GM18951 (cell line): ENCODE data around the gene MCF2L2.
"Not testable (repeated sequence)": the region's sequence is repeated elsewhere in the genome, so short reads cannot be mapped to it uniquely, and the experiment has no call there.

ENCODE experiments used
- POLR2A ChIP-seq: IDR thresholded peaks from 4 replicates; pipeline ENCODE4 v1.6.1; 2011; ENCODE audit warnings: mild to moderate bottlenecking; ENCODE audit not compliant: insufficient read length, insufficient read depth; ENCODE audit errors: extremely low read depth
- in situ Hi-C: fragments of 300-500 bp; cut with MboI; formaldehyde crosslinking; loops from one replicate; pipeline ENCODE4 v1.12.0; 2022; ENCODE audit warnings: low sequenced_read_pairs, mixed read lengths, inconsistent platforms; ENCODE audit not compliant: unreplicated experiment

MCF2L2 gene

DNA sequence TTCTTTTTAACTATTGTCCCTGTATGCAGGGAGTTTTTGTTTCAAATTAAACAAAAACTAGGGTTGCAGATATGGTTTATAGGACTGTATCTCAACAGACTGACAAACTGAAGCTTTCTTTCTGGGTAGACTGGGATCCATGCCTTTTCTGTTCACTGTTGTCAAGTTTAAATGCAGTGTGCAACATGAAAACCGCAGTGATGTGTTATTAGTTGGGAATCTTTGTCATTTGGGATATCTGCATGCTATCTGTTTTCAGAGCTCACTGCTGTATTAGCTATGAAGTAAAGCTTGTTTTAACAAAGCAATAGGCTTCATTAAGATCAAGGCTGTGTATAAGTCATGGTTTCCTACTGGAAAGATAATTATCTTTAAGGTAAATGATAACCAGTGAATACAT, 21.4 kb upstream of the MCF2L2 start:
- in situ Hi-C loops, result no loop called here
- no peak for TF ChIP-seq POLR2A

DNA sequence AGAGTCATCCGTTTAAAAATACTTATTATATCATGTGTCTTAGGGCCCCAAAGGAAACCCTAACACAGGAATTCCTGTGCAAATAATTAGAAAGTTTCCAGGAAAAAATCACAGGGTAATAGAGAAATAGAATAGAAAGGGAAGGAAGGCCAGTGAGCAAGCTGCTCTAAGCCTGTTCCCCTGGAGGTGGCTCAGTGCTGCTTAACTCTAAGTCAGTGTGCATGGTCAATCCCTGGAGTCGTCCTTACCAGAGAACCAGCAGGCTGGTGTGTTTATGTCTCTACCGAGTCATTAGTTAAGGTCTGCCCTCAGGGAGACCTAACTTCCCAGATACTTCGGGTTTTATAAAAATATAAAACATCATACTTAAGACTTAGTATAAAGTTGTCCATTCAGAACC, 21.0 kb upstream of the MCF2L2 start:
- no peak for TF ChIP-seq POLR2A
- in situ Hi-C loops, result no loop called here

DNA sequence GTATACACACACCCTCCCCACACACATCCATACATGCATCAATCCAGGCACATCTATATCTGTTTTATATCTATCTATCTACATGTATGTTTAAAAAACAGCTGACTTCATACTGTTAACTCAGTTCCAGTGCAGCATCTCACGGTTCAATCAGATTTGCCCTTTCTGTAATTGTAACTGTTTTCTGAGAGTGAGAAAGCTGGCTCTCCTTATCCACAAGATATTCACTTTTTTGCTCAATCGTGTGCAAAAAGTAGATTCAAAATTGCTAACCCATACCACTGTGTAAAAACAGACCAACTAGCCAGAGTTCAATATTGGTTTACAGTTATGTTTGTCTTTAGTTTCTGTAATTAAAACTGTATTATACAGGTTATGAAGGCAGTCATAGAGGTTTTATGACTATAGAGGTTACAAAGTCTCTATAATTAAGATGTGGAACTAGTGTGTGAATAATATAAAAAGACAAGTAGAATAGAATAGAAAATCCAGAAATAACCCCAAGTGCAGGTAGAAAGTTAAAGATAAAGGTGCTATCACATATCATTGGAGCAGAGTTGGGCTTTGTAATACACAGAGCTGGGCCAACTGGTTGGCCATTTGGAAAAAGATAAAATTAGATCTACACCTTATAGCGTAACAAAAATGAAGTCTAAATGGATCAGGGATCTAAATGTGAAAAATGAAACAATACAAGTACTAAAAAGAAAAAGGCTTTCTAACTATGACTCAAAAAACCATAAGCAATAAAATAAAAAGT, 20.1 kb upstream of the MCF2L2 start:
- TF ChIP-seq POLR2A, result no peak
- in situ Hi-C loops, result no loop called here

DNA sequence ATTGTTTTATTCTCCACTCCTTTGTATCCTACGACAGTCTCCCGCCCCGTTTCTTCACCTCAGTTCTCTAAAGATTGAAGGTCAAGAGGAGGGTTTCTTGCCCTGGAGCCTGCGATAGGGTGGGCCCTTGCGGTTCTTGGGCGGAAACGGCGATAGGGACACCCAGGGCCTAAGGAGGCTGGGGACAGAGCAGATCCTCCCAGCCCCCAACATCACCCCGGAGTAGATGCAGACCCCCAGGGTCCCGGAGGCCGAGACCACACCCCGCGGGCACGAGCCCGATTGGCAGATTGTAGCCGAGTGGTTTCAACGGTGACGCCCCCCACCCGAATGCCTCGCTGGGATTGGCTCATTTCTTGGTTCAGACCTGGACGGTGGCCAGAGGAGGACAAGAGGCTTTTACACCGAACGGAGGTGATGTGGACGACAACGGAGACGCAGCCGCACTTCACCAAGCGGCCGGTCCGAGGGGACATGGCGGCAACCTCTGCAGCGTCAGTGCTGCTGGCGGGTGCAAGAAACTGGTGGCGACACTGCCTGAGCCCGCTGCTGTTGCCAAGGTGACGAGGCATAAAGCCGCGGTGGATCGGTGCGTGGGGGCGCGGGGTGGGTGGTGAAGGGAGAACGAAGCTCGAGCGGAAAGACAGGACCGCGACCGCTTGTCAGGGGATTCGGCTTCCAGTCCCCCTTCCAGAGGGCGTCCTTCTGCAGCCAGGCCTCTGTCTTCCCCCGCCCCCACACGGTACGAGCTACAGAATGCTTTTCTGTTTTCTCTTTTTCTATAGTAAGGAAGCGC, 19.0 kb upstream of the MCF2L2 start:
- TF ChIP-seq POLR2A, result no peak
- in situ Hi-C loops, result no loop called here

DNA sequence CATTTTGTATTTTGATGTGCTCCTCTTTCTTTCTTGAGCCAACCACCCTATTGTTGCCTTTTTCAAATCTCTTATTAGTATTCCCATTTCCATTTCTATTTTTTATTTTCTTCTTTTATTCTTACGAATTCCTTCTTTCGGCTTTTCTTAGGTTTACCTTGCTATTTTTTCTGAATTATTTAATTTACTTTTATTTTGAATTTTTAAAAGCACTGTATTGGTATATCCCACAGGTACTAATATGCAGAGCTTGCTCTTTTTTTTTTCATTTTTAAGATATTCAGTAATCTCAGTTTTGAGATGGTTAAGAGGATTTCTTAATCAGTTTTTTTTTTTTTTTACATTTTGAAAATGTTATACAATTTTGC, 18.4 kb upstream of the MCF2L2 start:
- no peak for TF ChIP-seq POLR2A
- in situ Hi-C loops, result no loop called here

DNA sequence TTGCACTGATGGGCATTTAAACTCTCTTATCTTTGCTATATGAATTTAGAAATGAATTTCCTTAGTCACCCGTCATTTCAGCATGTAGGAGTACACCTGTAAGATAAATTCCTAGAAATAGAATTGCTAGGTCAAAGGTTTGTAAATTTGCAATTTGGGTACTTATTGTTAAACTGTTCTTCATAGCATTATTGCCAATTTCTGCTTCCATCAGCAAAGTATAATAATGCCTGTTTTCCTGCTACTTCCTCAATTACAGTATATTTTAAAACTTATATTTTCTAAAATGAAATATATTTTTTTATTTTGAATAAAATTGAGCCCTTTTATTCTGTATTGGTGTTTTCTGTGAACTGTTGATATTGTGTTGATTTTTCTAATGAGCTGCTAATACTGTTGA, 16.3 kb upstream of the MCF2L2 start:
- TF ChIP-seq POLR2A, result no peak
- in situ Hi-C loops, result no loop called here

DNA sequence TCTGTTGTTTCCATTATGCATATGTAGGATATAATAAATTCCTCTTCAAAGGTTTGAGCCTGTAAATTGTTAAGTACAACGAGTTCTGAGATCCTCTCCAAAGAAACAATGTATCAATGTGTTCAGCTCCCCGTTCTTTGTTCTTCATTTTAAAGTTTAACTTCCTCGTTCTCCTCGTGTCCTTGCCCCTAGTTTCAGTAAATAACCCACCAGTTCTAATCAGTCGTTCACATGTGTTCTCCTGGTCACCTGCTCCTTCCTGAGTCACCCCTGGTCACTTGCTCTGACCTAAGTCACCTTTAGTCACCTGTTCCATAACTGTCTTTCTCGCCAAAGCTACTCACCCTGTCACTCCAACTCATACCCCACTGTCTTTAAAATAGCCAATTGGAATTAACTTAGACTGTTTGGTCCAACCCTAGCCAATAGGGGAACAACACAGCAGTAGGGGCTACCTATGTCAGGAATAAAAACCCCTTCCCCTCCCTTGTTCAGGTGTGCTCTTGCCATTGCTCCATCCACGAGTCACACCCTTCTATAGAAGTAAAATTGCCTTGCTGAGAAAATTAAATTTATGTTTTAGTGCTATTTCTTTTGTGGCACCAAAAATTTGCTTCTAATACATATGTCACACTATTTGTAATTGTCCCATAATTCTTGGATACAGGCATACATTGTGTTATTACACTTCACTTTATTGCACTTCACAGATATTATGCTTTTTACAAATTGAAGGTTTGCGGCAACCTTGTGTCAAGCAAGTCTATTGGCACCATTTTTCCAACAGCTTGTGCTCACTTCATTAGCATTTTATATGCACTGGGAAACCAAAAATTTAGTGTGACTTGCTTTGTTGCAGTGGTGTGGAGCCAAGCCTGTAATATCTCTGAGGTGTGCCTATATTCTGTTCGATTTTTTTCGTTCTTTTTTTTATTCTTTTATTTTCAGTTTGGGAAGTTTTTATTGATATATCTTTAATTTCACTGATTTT, 15.3 kb upstream of the MCF2L2 start:
- in situ Hi-C loops, result no loop called here
- no peak for TF ChIP-seq POLR2A

DNA sequence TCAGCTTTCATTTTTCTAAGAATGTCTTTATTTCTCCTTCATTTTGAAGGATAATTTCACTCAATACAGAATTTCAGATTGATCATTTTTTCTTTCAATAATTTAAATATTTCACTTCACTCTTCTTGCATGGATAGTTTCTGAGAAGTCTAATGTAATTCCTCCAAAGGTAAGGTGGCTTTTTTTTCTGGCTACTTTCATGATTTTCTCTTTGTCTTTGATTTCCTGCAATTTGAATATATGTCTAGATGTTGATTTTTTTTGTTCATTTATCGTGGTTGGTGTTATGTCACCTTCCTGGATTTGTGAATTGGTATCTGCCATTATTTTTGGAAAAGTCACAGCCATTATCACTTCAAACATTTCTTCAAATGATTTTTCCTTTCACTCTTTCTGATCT, 14.6 kb upstream of the MCF2L2 start:
- in situ Hi-C loops, result no loop called here
- TF ChIP-seq POLR2A, result no peak

DNA sequence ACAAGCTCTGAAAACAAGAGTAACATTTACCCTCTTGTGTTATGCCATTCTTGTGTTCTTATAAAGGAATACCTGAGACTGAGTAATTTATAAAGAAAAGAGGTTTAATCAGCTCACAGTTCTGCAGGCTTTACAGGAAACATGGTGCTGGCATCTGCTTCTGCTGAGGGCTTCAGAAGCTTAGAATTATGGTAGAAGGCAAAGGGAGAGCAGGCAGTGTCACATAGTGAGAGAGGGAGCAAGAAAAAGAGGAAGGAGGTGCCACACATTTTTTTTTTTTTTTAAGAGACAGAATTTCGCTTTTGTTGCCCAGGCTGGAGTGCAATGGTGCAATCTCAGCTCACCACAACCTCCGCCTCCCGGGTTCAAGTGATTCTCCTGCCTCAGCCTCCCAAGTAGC, 12.1 kb upstream of the MCF2L2 start:
- in situ Hi-C loops, result not testable (repeated sequence)

DNA sequence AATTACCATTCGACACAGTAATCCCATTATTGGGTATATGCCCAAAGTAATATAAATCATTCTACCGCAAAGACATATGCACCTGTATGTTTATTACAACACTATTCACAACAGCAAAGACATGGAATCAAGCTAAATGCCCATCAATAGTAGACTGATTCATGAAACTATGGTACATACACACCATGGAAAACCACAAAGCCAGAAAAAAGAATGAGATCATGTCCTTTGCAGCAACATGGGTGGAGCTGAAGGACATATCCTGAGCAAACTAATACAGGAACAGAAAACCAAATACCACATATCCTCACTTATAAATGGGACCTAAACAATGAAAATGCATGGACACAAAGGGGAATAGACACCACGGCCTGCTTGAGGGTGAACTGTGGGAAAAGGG, 11.1 kb upstream of the MCF2L2 start:
- in situ Hi-C loops, result no loop called here

DNA sequence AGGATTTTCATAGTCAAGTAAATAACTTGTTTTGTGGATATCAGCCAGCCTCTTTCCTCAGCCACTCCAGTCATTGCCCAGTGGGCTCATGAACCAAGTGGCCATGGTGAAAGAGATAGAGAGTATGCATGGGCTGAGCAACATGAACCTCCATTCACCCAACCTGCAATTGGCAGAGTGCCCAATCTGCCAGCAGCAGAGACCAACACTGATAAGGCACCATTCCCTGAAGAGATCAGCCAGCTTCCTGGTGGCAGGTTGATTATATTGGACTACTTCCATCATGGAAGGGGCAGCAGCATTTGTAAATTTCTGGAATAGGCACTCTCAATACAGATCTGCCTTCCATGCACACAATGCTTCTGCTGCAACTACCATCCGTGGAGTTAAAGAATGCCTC, 10.3 kb upstream of the MCF2L2 start:
- no peak for TF ChIP-seq POLR2A
- in situ Hi-C loops, result no loop called here

More for the DNA sequence above, 11.1 kb upstream of the MCF2L2 start:
- TF ChIP-seq POLR2A, result no peak

DNA sequence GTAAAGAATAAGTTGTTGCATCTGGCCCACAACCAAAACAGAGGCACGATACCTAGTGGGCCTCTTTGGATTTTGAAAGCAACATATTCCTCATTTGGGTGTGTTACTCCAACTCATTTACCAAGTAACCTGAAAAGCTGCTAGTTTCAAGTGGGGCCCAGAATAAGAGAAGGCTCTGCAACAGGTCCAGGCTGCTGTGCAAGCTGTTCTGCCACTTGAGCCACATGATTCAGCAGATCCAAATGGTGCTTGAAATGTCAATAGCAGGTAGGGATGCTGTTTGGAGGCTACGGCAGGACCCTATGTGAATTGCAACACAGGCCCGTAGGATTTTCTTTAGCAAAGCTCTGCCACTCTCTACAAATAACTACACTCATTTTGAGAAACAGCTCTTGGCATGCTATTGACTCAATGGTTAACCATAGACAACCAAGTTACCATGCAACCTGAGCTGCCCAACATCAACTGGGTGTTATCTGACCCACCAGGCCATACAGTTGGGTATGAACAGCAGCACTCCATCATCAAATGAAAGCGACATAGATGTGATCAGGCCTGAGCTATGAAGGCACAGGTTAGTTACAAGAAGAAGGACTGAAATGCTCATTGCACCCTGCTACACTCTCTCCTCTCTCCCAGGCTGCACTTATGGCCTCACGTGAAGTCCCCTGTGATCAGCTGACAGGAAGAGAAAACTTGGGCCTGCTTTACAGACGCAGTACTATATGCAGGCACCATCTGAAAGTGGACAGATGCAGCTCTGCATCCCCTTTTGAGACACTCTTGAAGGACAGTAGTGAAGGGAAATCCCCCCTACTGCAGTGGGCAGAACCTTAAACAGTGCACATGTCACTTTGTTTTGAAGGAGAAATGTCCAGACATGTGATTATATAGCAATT, 9.5 kb upstream of the MCF2L2 start:
- no peak for TF ChIP-seq POLR2A
- in situ Hi-C loops, result no loop called here
